Stimulated activated naive CD8-positive, alpha-beta T cell treated with anti-CD3 and anti-CD28 coated beads, Interleukin-15, amount 100 ng/mL, for 72 hours (primary cell): ENCODE data around the gene HAUS3.
A peak's percentile ranks its signal among the peaks of the same experiment; 100 is the strongest.
"Not testable (repeated sequence)": the region's sequence is repeated elsewhere in the genome, so short reads cannot be mapped to it uniquely, and the experiment has no call there.

Experiments
- ATAC-seq: fragments of 150-1000 bp; cut with Tn5 transposase; 2 replicates; pipeline ENCODE4 v1.10.0; 2021; ENCODE audit warnings: mild to moderate bottlenecking, moderate library complexity
- DNase-seq, 2 donors: peaks; one replicate each; pipeline ENCODE4 v3.0.0; 2021 to 2022
- H3K27ac Mint-ChIP-seq, 2 donors: one replicate each; pipeline ENCODE4 v1.8.0; 2022; ENCODE audit warnings: mild to moderate bottlenecking in 2 of 2, mixed read lengths in 2 of 2, moderate library complexity in 2 of 2
- H3K27me3 Mint-ChIP-seq: one replicate; pipeline ENCODE4 v1.8.0; 2022; ENCODE audit warnings: mixed read lengths
- H3K4me1 Mint-ChIP-seq: one replicate; pipeline ENCODE4 v1.8.0; 2022; ENCODE audit warnings: mild to moderate bottlenecking, mixed read lengths
- H3K4me3 Mint-ChIP-seq, 2 donors: one replicate each; pipeline ENCODE4 v1.8.0; 2022; ENCODE audit warnings: mild to moderate bottlenecking in 2 of 2, mixed read lengths in 2 of 2, moderate library complexity in 1 of 2
- H3K9me3 Mint-ChIP-seq, 2 donors: one replicate each; pipeline ENCODE4 v1.8.0; 2022; ENCODE audit warnings: mixed read lengths in 2 of 2

The HAUS3 gene

DNA sequence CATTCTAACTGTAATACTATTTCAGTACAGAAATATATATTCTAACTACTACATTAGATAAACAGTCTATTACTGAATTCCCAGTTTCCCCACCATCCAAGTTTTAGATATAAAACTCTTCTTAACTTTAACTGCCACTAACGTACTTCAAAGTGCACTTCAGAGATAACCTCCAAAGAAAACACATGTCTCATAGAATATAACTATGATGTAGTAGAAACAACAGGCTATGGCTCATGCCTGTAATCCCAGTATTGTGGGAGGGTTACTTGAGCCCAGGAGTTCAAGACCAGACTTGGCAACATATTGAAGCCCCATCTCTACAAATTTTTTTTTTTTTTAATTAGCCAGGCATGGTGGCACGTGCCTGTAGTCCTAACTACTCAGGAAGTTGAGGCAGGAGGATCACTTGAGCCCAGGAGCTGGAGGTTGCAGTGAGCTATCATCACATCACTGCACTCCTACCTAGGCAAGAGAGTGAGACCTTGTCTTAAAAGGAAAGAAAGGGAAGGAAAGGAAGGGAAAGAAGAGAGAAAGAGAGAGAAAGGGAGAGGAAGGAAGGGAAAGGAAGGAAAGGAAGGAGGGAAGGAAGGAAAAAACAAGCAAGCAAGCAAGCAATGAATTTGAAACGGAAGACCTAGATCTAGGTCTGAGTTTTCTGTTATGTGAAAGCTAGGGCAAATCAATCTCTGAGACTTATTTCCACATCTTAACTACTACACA lies 4.8 kb downstream of the HAUS3 start:
- H3K9me3 Mint-ChIP-seq = no peaks in the 10 kb centered on the region
- H3K27me3 Mint-ChIP-seq = no peaks in the 10 kb centered on the region
- peak overlapping the region in 1 of 2 donors; percentile 28 for H3K27ac Mint-ChIP-seq
- H3K4me1 Mint-ChIP-seq = peaks cover 71% of the 10 kb centered on the region
- H3K4me3 Mint-ChIP-seq = peak overlapping the region; percentile 6 to 55
- ATAC-seq (no peak), DNase-seq (no peak)

DNA sequence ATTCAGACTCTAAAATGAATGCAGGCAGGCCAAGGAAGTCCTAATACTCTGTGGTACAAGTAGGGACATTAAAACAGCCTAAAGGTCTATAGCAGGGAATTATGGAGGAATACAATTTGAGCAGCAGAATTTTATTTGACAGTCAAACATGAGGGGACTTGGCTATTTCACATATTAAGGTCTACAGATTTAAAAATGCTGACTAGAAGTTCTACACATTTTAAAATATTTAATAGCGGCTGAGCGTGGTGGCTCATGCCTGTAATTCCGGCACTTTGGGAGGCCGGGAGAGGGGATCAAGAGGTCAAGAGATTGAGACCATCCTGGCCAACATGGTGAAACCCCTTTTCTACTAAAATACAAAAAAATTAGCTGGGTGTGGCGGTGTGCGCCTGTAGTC lies 10.8 kb downstream of the HAUS3 start:
- Mint-ChIP-seq H3K4me3 (no peak overlapping the region), H3K27ac (no peak overlapping the region), H3K27me3 (no peaks in the 10 kb centered on the region), H3K9me3 (no peaks in the 10 kb centered on the region), H3K4me1 (peaks cover 38% of the 10 kb centered on the region)
- ATAC-seq = no peak
- DNase-seq = no peak

DNA sequence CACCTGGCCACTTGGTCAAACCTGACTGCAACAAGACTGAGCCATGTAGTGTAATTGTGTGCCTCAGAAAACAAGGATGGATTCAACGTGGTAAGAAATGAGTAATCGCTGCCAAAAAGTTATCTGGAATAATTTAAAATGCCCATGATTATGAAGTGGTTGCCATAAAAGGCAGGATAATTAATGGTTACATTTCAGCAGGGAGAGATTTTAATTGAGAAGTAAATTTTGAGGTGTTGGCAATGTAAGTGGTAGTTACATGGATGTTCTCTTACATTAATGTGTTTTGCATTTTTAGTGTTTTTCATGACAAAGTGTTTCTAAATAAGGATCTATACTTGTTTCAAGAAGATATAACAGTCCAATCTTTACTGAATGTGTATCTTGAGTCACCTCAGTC lies 15.7 kb downstream of the HAUS3 start:
- Mint-ChIP-seq H3K4me3 (no peak overlapping the region), H3K4me1 (peaks cover 6% of the 10 kb centered on the region), H3K27ac (peak overlapping the region in 1 of 2 donors; percentile 35), H3K27me3 (no peaks in the 10 kb centered on the region), H3K9me3 (no peaks in the 10 kb centered on the region)
- ATAC-seq (no peak), DNase-seq (no peak)

DNA sequence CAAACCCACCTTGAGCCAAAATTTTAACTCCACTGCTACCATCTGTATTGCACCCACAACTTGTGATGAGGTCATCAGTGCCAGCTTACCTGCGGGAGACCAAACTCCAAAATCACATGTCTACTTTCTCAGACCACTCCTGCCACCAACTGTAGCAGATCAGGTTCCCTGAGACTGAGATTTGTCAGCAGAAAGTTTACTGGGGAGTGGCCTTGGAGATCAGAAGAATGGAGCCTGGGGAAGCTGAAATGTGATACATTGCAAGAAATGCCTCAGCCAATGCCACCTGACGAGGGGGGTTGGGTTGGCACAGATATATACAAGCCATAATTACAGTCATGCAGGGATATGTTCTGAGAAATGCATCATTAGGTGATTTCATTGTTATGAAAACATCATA lies 19.1 kb downstream of the HAUS3 start:
- Mint-ChIP-seq H3K27me3 (no peaks in the 10 kb centered on the region), H3K27ac (no peak overlapping the region), H3K4me3 (no peak overlapping the region), H3K4me1 (peaks cover 8% of the 10 kb centered on the region), H3K9me3 (no peaks in the 10 kb centered on the region)
- no peak for DNase-seq
- no peak for ATAC-seq

DNA sequence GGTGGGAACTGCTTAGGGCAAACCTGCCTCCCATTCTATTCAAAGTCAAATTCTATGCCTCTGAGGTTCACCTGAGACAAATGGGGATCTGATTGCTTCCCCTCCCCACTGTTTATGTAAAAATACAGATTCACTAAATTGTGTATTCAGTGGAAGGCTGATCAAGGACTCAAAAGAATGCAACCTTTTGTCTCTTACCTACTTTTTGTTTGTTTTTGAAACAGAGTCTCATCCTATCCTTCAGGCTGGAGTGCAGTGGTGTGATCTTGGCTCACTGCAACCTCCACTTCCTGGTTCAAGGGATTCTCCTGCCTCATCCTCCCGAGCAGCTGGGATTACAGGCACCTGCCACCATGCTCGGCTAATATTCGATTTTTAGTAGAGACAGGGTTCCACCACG lies 20.5 kb downstream of the HAUS3 start:
- not testable (repeated sequence) for DNase-seq, H3K27ac Mint-ChIP-seq, H3K27me3 Mint-ChIP-seq, H3K9me3 Mint-ChIP-seq, H3K4me1 Mint-ChIP-seq, H3K4me3 Mint-ChIP-seq, ATAC-seq

DNA sequence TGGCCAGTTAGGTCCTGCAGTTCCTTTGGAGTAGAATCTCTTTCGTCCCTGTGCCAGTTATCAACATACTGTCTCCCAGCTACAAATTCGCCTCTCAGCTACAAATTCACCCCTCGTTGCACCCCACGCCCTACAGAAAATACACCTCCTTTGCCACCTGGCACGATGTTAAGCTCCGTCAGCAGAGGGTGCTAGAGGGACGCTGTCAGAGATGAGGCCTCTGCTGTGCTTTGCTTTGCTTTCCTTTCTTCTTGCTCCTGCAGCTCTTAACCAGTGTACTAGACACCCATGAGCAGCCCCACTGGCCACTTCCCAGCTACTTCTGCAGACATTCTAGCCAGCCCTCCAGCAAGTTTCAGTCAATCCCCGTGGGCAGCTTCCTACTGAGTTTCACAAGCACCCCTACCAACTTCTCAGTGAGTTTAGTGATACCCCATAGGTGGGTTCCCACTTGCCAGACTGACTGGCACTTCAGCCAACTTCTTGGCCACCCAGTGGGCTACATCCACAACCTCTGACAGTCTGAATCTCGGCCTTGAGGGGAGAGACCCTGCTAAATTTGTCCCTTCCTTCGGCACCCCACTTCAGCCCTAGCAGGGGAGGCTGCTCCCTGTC lies 21.8 kb downstream of the HAUS3 start:
- Mint-ChIP-seq H3K9me3 (no peaks in the 10 kb centered on the region), H3K4me1 (peaks cover 8% of the 10 kb centered on the region), H3K27ac (no peak overlapping the region), H3K27me3 (no peaks in the 10 kb centered on the region), H3K4me3 (no peak overlapping the region)
- ATAC-seq (peak; percentile 90), DNase-seq (peak; percentile 72 to 74)

DNA sequence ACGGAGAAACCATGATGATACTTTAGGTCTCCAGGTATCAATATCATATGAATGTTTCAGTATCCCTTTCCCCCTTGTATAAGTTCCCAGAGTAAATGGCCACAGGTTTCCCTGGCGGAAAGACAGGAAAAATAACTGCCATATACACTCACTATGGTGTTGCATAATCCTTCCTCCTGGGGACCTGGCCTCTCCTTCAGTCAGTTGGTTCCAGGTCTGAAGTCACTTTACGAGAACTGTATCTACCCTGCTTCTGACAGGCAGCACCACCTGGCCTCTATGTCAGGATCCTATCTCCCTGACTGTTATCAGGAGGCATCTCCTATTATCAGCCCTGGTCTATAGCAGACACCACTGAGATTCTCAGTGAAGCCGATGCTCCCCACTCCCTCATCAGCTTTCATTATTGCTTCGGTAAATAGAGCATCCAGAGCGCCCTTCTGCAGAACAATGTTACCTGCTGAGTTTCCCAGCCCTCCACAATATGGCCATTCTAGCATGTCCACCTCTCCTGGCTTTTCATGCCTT lies 22.6 kb downstream of the HAUS3 start:
- no peaks in the 10 kb centered on the region for H3K27me3 Mint-ChIP-seq

DNA sequence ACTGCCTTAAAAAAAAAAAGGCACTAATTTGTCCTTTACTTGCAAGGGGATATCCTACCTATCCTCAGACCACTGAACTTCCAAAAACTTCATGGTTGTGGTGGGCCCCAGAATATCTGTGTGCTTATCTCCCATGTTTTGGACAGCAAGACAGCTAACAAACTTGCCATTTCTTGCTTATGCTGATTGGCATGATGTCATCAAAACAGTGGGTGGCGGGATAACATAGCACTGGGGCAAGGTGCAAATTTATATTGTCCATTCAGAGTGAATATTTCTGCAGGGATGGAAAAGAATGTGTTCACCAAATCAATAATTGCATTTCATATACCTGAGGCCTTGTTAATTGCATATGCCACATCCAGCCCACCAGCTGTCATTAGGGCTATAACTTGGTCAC lies 23.5 kb downstream of the HAUS3 start:
- Mint-ChIP-seq H3K9me3 (no peaks in the 10 kb centered on the region), H3K27me3 (no peaks in the 10 kb centered on the region), H3K4me1 (peaks cover 8% of the 10 kb centered on the region), H3K27ac (no peak overlapping the region), H3K4me3 (no peak overlapping the region)
- DNase-seq = no peak
- ATAC-seq = no peak

More for the DNA sequence above, 22.6 kb downstream of the HAUS3 start:
- Mint-ChIP-seq H3K4me3 (no peak overlapping the region), H3K4me1 (peaks cover 8% of the 10 kb centered on the region), H3K27ac (no peak overlapping the region), H3K9me3 (no peaks in the 10 kb centered on the region)
- no peak for DNase-seq
- ATAC-seq = no peak

DNA sequence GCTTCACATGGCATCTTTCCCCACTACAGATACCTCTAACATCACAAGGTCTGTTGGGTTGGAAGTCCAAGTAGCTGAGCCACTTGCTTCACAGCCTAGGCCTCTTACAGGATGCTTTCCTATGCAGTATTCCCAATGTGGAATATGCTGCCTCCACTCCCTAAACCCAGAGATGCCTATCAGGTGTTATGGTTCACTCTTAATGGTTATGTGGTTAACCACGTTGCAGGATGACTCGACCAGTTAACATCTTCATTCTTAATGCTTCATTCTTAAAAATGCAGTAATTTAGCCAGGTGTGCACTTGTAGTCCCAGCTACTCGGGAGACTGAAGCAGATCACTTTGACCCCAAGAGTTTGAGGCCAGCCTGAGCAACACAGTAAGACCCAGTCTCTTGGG lies 24.2 kb downstream of the HAUS3 start:
- no peak overlapping the region for H3K27ac Mint-ChIP-seq
- no peak for DNase-seq
- ATAC-seq = no peak
- no peaks in the 10 kb centered on the region for H3K27me3 Mint-ChIP-seq
- H3K9me3 Mint-ChIP-seq = no peaks in the 10 kb centered on the region
- H3K4me3 Mint-ChIP-seq = no peak overlapping the region
- peaks cover 8% of the 10 kb centered on the region for H3K4me1 Mint-ChIP-seq

DNA sequence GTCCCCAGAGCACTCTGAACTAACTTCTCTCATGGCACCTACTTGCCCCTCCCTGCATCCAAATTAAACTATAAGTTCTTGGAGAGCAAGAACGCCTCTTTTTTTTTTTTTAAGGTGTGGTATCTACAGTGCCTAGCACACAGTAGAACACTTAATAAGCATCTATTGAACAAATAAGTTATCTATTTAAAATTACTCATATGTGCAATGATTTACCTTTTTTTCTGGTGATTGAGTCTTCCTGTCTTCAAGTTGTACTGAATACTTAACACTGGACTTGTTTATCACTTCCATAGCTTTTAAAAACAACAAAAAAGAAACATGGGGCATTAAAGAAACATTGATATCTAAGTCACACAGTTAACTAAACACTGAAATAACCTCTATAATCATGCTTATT lies 29.1 kb downstream of the HAUS3 start:
- Mint-ChIP-seq H3K27ac (peak overlapping the region in 1 of 2 donors; percentile 23), H3K4me1 (no peaks in the 10 kb centered on the region), H3K4me3 (no peak overlapping the region), H3K9me3 (no peaks in the 10 kb centered on the region), H3K27me3 (no peaks in the 10 kb centered on the region)
- DNase-seq (no peak), ATAC-seq (no peak)

DNA sequence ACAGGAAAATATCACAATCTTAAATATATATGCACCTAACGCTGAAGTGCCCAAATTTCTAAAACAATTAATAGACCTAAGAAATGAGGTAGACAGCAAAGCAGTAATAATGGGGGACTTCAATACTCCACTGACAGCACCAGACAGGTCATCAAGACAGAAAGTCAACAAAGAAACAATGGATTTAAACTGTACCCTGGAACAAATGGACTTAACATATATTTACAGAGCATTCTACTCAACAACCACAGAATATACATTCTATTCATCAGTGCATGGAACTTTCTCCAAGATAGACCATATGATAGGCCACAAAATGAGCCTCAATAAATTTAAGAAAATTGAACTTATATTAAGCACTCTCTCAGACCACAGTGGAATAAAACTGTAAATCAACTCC lies 39.1 kb downstream of the HAUS3 start:
- H3K4me3 Mint-ChIP-seq, H3K4me1 Mint-ChIP-seq, ATAC-seq, H3K27me3 Mint-ChIP-seq, DNase-seq, H3K27ac Mint-ChIP-seq, H3K9me3 Mint-ChIP-seq: not testable (repeated sequence)

DNA sequence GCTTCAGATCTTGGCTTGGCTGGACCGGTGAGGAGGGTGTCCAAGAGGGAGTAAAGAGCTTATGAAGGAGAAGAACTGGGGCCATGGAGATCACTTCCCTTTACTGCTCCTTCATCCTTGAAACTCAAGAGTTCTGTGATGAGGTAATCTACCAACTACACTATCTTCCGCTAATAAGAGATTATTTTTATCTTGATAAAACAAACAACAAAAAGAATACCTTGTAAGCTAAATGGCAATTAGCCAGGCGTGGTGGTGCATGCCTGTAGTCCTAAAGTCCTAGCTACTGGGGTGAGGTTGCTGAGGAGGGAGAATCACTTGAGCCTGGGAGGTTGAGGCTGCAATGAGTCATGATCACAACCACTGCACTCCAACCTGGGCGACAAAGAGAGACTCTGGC lies 47.4 kb downstream of the HAUS3 start:
- no peak overlapping the region for H3K27ac Mint-ChIP-seq
- H3K4me1 Mint-ChIP-seq = no peaks in the 10 kb centered on the region
- DNase-seq = no peak
- no peak for ATAC-seq
- H3K9me3 Mint-ChIP-seq = no peaks in the 10 kb centered on the region
- no peaks in the 10 kb centered on the region for H3K27me3 Mint-ChIP-seq
- H3K4me3 Mint-ChIP-seq = no peak overlapping the region

DNA sequence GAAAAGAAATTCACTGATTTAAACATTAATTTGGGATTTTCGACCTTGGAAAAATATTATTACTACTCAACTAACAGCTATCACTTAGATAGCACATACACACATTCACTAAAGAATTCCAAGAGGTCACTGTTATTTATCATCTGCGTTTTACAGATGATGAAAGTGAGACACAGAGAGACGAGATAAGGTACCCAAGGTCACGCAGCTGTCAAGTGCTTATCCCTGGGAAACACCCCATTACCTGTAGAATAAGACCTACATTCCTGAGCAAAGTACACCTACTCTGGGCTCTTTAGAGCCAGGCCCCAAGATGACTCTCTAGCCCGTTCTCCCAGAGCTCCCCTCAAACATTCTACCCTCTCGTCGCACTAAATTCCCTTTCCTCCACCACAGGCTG lies 48.6 kb downstream of the HAUS3 start:
- DNase-seq (no peak), ATAC-seq (no peak)
- no peaks in the 10 kb centered on the region for H3K9me3 Mint-ChIP-seq
- no peaks in the 10 kb centered on the region for H3K4me1 Mint-ChIP-seq
- H3K4me3 Mint-ChIP-seq = no peak overlapping the region
- H3K27me3 Mint-ChIP-seq = no peaks in the 10 kb centered on the region
- no peak overlapping the region for H3K27ac Mint-ChIP-seq

DNA sequence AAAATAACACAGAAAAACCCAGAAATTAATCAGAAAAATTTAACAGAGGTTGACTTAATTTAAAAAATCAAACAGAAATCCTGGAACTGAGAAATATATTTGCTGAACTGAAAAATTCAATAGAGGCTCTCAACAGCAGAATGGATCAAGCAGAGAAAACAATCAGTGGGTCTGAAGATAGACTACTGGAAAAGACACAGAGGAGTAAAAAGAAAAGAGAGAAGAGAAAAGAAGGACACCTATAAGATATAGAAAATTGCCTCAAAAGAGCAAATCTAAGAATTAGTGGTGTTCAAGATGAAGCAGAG lies 55.1 kb downstream of the HAUS3 start:
- DNase-seq (no peak), ATAC-seq (no peak)
- Mint-ChIP-seq H3K4me1 (no peaks in the 10 kb centered on the region), H3K27ac (no peak overlapping the region), H3K4me3 (no peak overlapping the region), H3K9me3 (peaks cover 9 to 16% of the 10 kb centered on the region in 2 donors), H3K27me3 (no peaks in the 10 kb centered on the region)

DNA sequence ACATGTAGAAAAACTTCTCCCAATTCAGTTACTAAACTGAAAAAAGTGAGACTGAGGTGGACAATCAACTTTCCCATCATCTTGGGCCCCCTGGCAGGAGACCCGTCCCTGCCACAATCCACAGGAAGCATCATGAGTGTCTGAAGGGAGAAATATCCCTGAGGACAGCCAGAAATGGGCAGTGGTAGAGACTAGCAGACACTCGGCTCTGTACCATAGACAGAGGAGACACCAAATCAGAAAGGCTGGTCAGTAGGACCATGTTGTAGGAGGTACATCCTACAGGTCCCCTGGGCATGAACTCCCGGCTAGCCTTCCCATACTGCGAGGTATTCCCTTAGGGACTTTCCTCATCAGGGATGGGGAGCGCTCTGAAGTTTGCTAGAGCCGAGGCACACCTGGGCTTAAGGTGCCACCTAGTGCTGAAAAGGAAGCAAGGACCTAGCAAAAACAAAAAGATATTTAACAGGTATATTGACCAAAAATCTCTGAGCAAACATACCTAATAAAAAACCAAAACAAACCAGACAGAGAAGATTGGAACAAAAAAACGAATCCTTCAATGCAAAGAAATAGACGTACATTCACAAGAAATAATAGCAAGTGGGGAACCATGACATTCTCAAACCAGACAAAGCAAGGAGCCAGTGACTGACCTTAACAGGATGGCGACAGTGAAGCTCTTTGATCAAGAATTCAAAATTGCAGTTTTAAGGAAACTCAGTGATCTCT lies 55.6 kb downstream of the HAUS3 start:
- DNase-seq (no peak), ATAC-seq (no peak)
- H3K27ac Mint-ChIP-seq = no peak overlapping the region
- H3K9me3 Mint-ChIP-seq = peaks cover 9 to 16% of the 10 kb centered on the region in 2 donors
- no peaks in the 10 kb centered on the region for H3K27me3 Mint-ChIP-seq
- no peak overlapping the region for H3K4me3 Mint-ChIP-seq
- H3K4me1 Mint-ChIP-seq = no peaks in the 10 kb centered on the region

DNA sequence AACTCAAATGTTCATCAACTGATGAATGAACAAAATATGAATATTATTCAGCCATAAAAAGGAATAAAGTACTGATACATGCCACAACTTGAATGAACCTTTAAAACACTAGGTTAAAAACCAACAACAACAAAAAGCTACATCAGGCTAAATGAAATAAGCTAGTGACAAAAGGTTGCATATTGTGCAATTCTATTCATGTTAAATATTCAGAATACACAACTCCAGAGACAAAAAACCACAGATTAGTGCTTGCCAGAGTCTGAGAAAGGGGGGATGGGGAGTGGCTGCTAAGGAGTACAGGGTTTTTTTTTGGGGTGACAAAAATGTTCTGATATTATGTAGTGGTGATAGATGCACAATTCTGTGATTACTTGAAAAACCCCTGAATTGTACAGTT lies 58.5 kb downstream of the HAUS3 start:
- Mint-ChIP-seq H3K27me3 (no peaks in the 10 kb centered on the region), H3K27ac (no peak overlapping the region), H3K4me1 (no peaks in the 10 kb centered on the region), H3K9me3 (peaks cover 9 to 16% of the 10 kb centered on the region in 2 donors), H3K4me3 (no peak overlapping the region)
- DNase-seq = no peak
- ATAC-seq = no peak
